DND-41 (cell line): ENCODE results near the gene CCN2.

Source experiments
- ATAC-seq: fragments of 200-7000 bp; cut with Tn5 transposase; 3 replicates; pipeline ENCODE4 v1.9.1; 2021; ENCODE audit warnings: low read depth; ENCODE audit not compliant: insufficient read depth
- DNase-seq: peaks from one replicate; pipeline ENCODE4 v3.0.0-alpha.2; 2020
- H2AFZ ChIP-seq: 2 replicates; pipeline ENCODE4 v1.6.0; 2012; ENCODE audit warnings: low read depth, low read length
- H3K27ac ChIP-seq: 2 replicates; pipeline ENCODE4 v1.5.1; 2012; ENCODE audit warnings: low read length, inconsistent platforms
- H3K27me3 ChIP-seq: fragments of 200-600 bp; sonication (generic); 2 replicates; pipeline ENCODE4 v1.6.0; 2012; ENCODE audit warnings: low read length, mild to moderate bottlenecking, inconsistent platforms; ENCODE audit not compliant: insufficient read depth, poor library complexity
- H3K36me3 ChIP-seq: 2 replicates; pipeline ENCODE4 v1.5.1; 2012; ENCODE audit warnings: low read length, inconsistent platforms; ENCODE audit not compliant: insufficient read depth
- H3K4me1 ChIP-seq: 2 replicates; pipeline ENCODE4 v1.5.1; 2012; ENCODE audit warnings: mild to moderate bottlenecking, low read length; ENCODE audit not compliant: insufficient read depth
- H3K4me2 ChIP-seq: 2 replicates; pipeline ENCODE4 v1.6.0; 2012; ENCODE audit warnings: mild to moderate bottlenecking, moderate library complexity, low read length, inconsistent platforms; ENCODE audit not compliant: insufficient read depth
- H3K4me3 ChIP-seq, 2 experiments: fragments of 200-600 bp in 1 of 2; shearing (Covaris generic) in 1 of 2; 2 replicates each; pipeline ENCODE4 v1.5.1; 2012 to 2016; ENCODE audit warnings: inconsistent platforms in 2 of 2, low read length in 2 of 2, mild to moderate bottlenecking in 2 of 2, low read depth in 1 of 2, moderate library complexity in 1 of 2
- H3K79me2 ChIP-seq: 2 replicates; pipeline ENCODE4 v1.6.0; 2012; ENCODE audit warnings: low read length, inconsistent platforms; ENCODE audit not compliant: insufficient read depth
- H3K9ac ChIP-seq: 2 replicates; pipeline ENCODE4 v1.6.0; 2012; ENCODE audit warnings: low read depth, mild to moderate bottlenecking, inconsistent platforms, low read length, moderate library complexity
- H3K9me3 ChIP-seq: 2 replicates; pipeline ENCODE4 v1.5.1; 2012; ENCODE audit warnings: low read length, moderate library complexity, mild to moderate bottlenecking, inconsistent platforms; ENCODE audit not compliant: insufficient read depth, severe bottlenecking
- H4K20me1 ChIP-seq: 2 replicates; pipeline ENCODE4 v1.6.0; 2012; ENCODE audit warnings: low read length; ENCODE audit not compliant: insufficient read depth
- CTCF ChIP-seq: IDR thresholded peaks from 2 replicates; pipeline ENCODE4 v1.5.1; 2012; ENCODE audit warnings: borderline replicate concordance, low read length, moderate library complexity, mild to moderate bottlenecking; ENCODE audit not compliant: poor library complexity, severe bottlenecking; ENCODE audit errors: extremely low read depth
- EZH2 ChIP-seq: IDR thresholded peaks from 3 replicates; pipeline ENCODE4 v1.6.1; 2012; ENCODE audit warnings: borderline replicate concordance, low read depth, mild to moderate bottlenecking, moderate library complexity, low read length, inconsistent platforms; ENCODE audit not compliant: severe bottlenecking

Gene CCN2

GRCh38 chr6:131958095-131958494 lies 6.9 kb upstream of the CCN2 start:
- H3K36me3 ChIP-seq = no peaks in the 10 kb centered on the region
- H3K9me3 ChIP-seq = no peaks in the 10 kb centered on the region
- H3K4me2 ChIP-seq = no peak overlapping the region
- no peak overlapping the region for H3K4me3 ChIP-seq
- H3K4me1 ChIP-seq = no peaks in the 10 kb centered on the region
- H3K9ac ChIP-seq = no peak overlapping the region
- ATAC-seq (no peak), DNase-seq (no peak)
- TF ChIP-seq EZH2 (no peak), CTCF (no peak)
- H3K79me2 ChIP-seq = no peaks in the 10 kb centered on the region
- H2AFZ ChIP-seq = no peak overlapping the region
- no peaks in the 10 kb centered on the region for H4K20me1 ChIP-seq
- no peaks in the 10 kb centered on the region for H3K27me3 ChIP-seq
- no peak overlapping the region for H3K27ac ChIP-seq

GRCh38 chr6:131955876-131956275 lies 4.7 kb upstream of the CCN2 start:
- H3K79me2 ChIP-seq = no peaks in the 10 kb centered on the region
- H3K9ac ChIP-seq = no peak overlapping the region
- no peaks in the 10 kb centered on the region for H4K20me1 ChIP-seq
- no peak for TF ChIP-seq CTCF
- no peak for TF ChIP-seq EZH2
- H3K4me2 ChIP-seq = no peak overlapping the region
- no peaks in the 10 kb centered on the region for H3K4me1 ChIP-seq
- H3K27me3 ChIP-seq = no peaks in the 10 kb centered on the region
- no peak overlapping the region for H2AFZ ChIP-seq
- no peak for DNase-seq
- H3K27ac ChIP-seq = no peak overlapping the region
- no peak overlapping the region for H3K4me3 ChIP-seq
- H3K9me3 ChIP-seq = no peaks in the 10 kb centered on the region
- no peak for ATAC-seq
- no peaks in the 10 kb centered on the region for H3K36me3 ChIP-seq

GRCh38 chr6:131955192-131955591 lies 4.0 kb upstream of the CCN2 start:
- DNase-seq (no peak), ATAC-seq (no peak)
- H3K9me3 ChIP-seq = no peaks in the 10 kb centered on the region
- TF ChIP-seq EZH2 (no peak), CTCF (no peak)
- no peak overlapping the region for H3K4me2 ChIP-seq
- no peaks in the 10 kb centered on the region for H3K4me1 ChIP-seq
- H4K20me1 ChIP-seq = no peaks in the 10 kb centered on the region
- no peak overlapping the region for H3K27ac ChIP-seq
- no peaks in the 10 kb centered on the region for H3K79me2 ChIP-seq
- no peaks in the 10 kb centered on the region for H3K36me3 ChIP-seq
- no peak overlapping the region for H3K4me3 ChIP-seq
- no peaks in the 10 kb centered on the region for H3K27me3 ChIP-seq
- no peak overlapping the region for H3K9ac ChIP-seq
- no peak overlapping the region for H2AFZ ChIP-seq

- Histone ChIP-seq H3K9ac (no peak overlapping the region), H3K4me3 (no peak overlapping the region), H4K20me1 (no peaks in the 10 kb centered on the region), H3K36me3 (no peaks in the 10 kb centered on the region), H3K4me1 (no peaks in the 10 kb centered on the region), H3K4me2 (no peak overlapping the region), H3K79me2 (no peaks in the 10 kb centered on the region), H3K9me3 (no peaks in the 10 kb centered on the region), H3K27ac (no peak overlapping the region), H2AFZ (no peak overlapping the region), H3K27me3 (no peaks in the 10 kb centered on the region)
- TF ChIP-seq CTCF = no peak
- no peak for TF ChIP-seq EZH2
- DNase-seq = no peak
- no peak for ATAC-seq
Measured at GRCh38 chr6:131954775-131955107, 3.6 kb upstream of the CCN2 start.
